Activated CD4-positive, alpha-beta T cell treated with anti-CD3 and anti-CD28 coated beads, Interleukin-2, amount 10 ng/mL, durations not matched to agents 7 days and 5 days (primary cell): ENCODE data around the gene SLC43A1. TPM values are rescaled to one million over a fixed set of nuclear protein-coding genes. Genes with fewer than 3 reads are reported as not detected.
A peak's percentile ranks its signal among the peaks of the same experiment; 100 is the strongest.

Experiments used
- CTCF ChIA-PET: fragments of 350-600 bp; sonication (Branson Sonifier 250); formaldehyde crosslinking; loops from one replicate; lab custom pipeline; 2021; ENCODE audit warnings: antibody characterized with exemption; lab: Charles Lee
- POLR2A ChIA-PET: fragments of 350-600 bp; sonication (Branson Sonifier 250); formaldehyde crosslinking; loops from one replicate; lab custom pipeline; 2021; ENCODE audit warnings: antibody characterized with exemption; lab: Charles Lee
- DNase-seq: peaks from one replicate; pipeline ENCODE4 v3.0.0-alpha.2; 2020
- H3K27ac Mint-ChIP-seq: one replicate; pipeline ENCODE4 v1.8.0; 2021; ENCODE audit warnings: mild to moderate bottlenecking, moderate library complexity, mixed read lengths
- H3K27me3 Mint-ChIP-seq: one replicate; pipeline ENCODE4 v1.8.0; 2021; ENCODE audit warnings: mixed read lengths
- H3K36me3 Mint-ChIP-seq: one replicate; pipeline ENCODE4 v1.8.0; 2021; ENCODE audit warnings: low read depth, mixed read lengths
- H3K4me1 Mint-ChIP-seq: one replicate; pipeline ENCODE4 v1.8.0; 2021; ENCODE audit warnings: mixed read lengths
- H3K4me3 Mint-ChIP-seq: one replicate; pipeline ENCODE4 v1.8.0; 2021; ENCODE audit warnings: mild to moderate bottlenecking, moderate library complexity, mixed read lengths
- H3K9me3 Mint-ChIP-seq: one replicate; pipeline ENCODE4 v1.8.0; 2021; ENCODE audit warnings: mixed read lengths
- total RNA-seq, 2 experiments: library from RNA; stranded (reverse); gene quantifications; one replicate each; pipeline ENCODE4 v1.2.3, GENCODE V29; 2021

The SLC43A1 gene
- total RNA-seq, 2 experiments from 2014 or later = 22.9 to 23.4 TPM

DNA sequence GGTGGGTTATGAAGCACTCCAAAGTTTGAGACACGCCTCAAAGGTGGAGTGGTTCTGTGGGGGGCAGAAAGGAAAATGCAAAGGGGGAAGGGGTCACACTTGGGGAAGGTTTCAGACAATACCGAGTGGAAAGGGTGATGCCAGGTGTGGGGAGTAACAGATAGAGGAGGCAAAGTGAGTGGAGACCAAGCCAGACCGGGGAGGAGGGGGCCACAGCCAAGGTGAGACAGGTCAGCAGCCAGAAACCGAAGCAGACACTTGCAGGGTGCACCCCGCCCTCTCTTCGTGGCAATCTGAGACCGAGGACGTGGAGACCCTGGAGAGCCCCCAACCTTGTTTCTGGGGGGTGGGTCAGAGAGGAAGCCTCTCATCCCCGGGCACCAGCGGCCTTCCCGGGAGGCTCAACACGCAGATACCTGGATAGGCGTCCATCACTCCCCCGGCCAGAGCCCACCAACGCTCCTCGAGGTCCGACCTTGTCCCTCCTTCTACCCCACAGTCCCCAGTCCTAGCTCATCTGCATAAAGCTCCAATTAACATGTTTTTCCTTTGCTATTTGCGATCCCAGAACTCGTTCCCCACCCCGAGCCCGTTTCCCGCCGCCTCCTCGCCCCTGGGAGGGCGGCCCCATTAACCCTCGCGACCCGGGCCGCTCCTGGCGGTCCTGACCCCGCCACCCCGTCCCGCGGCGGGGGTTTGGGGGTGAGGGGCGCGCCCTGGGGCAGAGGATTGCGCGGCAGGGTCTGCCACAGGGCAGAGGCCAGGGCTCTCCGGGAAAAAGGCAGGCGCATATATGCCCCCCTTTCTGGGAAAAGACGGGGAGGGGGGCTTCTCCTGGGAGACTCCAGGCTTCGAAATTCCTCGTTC is 33.4 kb downstream of the SLC43A1 start:
- POLR2A ChIA-PET = no interaction called here
- no peak for DNase-seq
- peaks cover 3% of the 10 kb centered on the region for H3K36me3 Mint-ChIP-seq
- H3K4me3 Mint-ChIP-seq = no peak overlapping the region
- H3K27me3 Mint-ChIP-seq = peaks cover 33% of the 10 kb centered on the region
- no peak overlapping the region for H3K27ac Mint-ChIP-seq
- CTCF ChIA-PET = interaction anchor here (0.6 to 3.0 kb wide), 7 partner anchors 9 to 572 kb away, joined by 3 to 19 read pairs (median 4); no protein-coding TSS in a partner anchor
- H3K9me3 Mint-ChIP-seq = no peaks in the 10 kb centered on the region
- peaks cover 12% of the 10 kb centered on the region for H3K4me1 Mint-ChIP-seq

DNA sequence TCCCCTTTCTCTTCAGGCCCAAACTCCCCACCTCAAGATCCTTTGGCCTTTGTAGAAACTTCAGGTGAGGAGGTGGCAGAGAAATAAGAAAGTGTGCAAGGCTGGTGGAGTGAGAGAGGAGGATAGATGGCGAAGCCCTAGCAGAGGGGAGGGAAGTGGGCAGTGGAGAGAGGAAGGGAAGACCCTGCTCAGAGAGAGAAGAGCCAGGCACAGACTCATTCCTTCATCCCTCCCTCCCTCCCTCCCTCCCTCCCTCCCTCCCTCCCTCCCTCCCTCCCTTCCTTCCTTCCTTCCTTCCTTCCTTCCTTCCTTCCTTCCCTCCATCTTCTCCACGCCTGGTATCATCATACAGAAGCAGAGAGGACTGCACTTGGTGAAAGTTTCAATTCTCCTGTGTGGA is 34.2 kb downstream of the SLC43A1 start:
- CTCF ChIA-PET = interaction anchor here (0.6 to 2.2 kb wide), 4 partner anchors 23 to 571 kb away, joined by 3 to 8 read pairs (median 3); no protein-coding TSS in a partner anchor

DNA sequence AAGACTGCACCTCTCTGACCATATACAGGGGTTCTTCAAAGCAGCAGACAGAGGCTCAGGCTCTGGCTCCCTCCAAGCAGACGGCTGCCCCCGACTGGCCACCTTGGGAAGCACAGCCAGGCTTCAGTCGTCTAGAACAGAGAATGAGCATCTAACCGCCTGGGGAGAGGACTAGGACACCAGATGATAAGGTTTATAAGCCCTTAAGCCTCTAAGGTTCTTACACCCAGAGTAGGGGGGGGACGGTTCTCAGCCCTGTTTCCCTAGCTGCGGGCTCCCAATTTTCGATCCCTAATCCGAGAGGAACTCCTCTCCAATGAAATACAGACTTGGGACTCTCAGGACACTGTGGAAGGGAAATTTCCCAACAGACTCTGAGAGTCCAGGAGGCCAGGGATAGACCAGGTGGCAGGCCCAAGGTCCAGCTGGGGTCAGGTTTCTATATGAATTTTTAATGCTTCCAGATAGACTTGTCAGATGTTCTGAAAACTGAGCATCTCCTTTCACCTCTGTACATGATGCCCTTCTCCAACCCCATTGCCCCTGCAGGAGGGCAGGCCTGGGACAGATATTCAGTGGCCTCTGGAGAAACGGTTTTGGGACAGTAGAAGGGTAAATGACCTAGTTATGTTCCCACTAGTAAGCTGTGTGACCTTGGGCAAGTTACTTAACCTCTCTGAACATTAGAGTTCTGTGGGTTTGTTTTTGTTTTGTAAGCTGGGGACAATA is 34.9 kb downstream of the SLC43A1 start:
- H3K27me3 Mint-ChIP-seq = peaks cover 42% of the 10 kb centered on the region
- POLR2A ChIA-PET = no interaction called here
- no peaks in the 10 kb centered on the region for H3K9me3 Mint-ChIP-seq
- H3K4me3 Mint-ChIP-seq = no peak overlapping the region
- CTCF ChIA-PET = interaction anchor here (0.7 to 1.2 kb wide), 4 partner anchors 23 to 63 kb away, joined by 3 to 4 read pairs (median 3); no protein-coding TSS in a partner anchor
- no peak overlapping the region for H3K27ac Mint-ChIP-seq
- peaks cover 24% of the 10 kb centered on the region for H3K4me1 Mint-ChIP-seq
- H3K36me3 Mint-ChIP-seq = peaks cover 3% of the 10 kb centered on the region
- peak; percentile 80 for DNase-seq

More for the DNA sequence above, 34.2 kb downstream of the SLC43A1 start:
- POLR2A ChIA-PET = no interaction called here
- no peak overlapping the region for H3K4me3 Mint-ChIP-seq
- H3K4me1 Mint-ChIP-seq = peaks cover 16% of the 10 kb centered on the region
- no peak overlapping the region for H3K27ac Mint-ChIP-seq
- H3K27me3 Mint-ChIP-seq = peaks cover 37% of the 10 kb centered on the region
- DNase-seq = no peak
- no peaks in the 10 kb centered on the region for H3K9me3 Mint-ChIP-seq
- H3K36me3 Mint-ChIP-seq = peaks cover 3% of the 10 kb centered on the region

DNA sequence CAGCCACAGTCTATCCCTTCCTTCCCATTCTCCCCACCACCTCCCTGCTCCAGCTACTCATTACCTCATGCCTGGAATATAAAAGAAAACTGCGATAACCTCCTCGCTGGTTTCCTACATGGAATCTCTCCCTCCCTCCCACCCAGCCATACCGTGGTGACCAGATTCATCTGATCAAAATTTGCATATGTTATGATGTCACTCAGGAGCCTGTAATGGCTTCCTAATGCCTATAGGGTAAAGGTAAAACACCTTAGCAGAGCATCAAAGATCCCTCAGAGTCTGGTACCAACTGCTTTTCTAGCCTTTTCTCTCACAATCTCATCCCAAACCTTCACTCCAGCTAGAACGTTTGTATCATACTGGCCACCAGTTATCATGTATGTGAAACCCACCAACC is 35.6 kb downstream of the SLC43A1 start:
- Mint-ChIP-seq H3K4me3 (no peak overlapping the region), H3K36me3 (peaks cover 1% of the 10 kb centered on the region), H3K27me3 (peaks cover 46% of the 10 kb centered on the region), H3K27ac (no peak overlapping the region), H3K4me1 (peaks cover 29% of the 10 kb centered on the region), H3K9me3 (no peaks in the 10 kb centered on the region)
- POLR2A ChIA-PET = no interaction called here
- CTCF ChIA-PET = interaction anchor here (1.0 to 1.2 kb wide), 2 partner anchors 22 to 40 kb away, joined by 3 to 4 read pairs; no protein-coding TSS in a partner anchor
- no peak for DNase-seq

DNA sequence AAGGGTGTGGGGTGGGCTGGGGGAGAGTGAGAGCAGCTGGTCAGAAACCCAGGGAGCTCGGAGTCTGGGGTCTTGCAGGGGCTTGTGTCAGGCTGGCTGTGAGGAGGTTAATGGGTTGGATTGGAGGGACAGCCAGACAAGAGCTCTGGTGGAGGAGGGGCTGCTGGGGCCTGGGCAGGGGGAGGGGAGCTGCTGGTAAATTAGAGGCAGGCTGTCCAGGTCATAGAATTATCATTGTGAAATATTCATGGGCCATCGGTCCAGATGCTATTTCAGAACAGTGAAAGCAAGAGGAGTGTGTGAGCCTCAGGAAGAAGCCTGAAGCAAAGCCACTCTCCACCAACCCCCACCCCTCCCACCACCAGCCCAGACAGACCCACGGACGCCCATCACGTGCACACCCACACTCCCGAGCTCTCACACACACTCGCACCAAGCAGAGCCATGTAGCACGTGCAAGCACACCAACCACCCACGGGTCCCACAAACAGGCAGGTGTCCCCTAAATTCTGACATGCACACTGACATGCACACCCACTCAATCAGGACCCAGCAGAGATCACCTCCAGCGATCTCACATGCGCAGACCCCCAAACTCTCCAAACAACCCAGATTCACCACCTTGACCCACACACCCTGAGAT is 36.4 kb downstream of the SLC43A1 start:
- ChIA-PET POLR2A (no interaction called here), CTCF (interaction anchor here (0.6 to 2.5 kb wide), 6 partner anchors 10 to 162 kb away, joined by 3 to 14 read pairs (median 3); no protein-coding TSS in a partner anchor)
- Mint-ChIP-seq H3K4me1 (peaks cover 36% of the 10 kb centered on the region), H3K9me3 (no peaks in the 10 kb centered on the region), H3K4me3 (no peak overlapping the region), H3K36me3 (no peaks in the 10 kb centered on the region), H3K27me3 (peaks cover 46% of the 10 kb centered on the region), H3K27ac (no peak overlapping the region)
- no peak for DNase-seq

DNA sequence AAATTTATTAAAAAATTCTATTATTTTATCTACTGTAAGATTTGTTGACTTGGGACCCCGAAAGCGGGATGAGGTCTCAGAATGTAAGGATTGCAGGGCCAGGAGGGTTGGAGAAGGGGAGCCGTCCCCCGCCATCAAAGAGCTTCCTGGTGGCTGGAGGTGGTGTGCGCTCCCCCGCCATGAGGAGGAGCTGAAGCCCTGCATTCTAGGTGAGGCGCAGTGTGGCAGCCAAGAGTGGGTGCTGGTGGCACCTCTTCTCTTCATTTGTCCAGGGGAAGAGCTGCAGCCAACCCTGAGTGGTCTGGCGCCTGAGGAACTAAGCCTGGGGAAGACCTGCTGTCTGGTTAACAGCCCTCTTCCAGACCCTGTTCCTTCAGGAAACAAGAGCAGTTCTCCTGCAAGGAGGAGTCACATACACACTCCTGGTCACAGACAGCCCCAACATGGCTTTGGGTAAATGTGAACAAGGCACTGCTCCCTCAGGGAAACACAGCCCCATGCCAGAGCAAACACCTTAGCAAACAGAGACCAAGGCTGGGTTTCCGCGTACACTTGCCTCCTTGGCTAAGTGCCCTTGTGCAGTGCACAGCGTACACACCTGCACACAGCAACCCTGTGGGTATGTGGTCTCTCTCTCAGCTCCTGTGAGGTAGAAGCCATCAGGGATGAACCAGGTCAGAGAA is 37.9 kb downstream of the SLC43A1 start:
- POLR2A ChIA-PET = no interaction called here
- CTCF ChIA-PET = interaction anchor here (0.6 to 2.5 kb wide), 8 partner anchors 11 to 188 kb away, joined by 3 to 14 read pairs (median 4); partner anchors contain the start of gene TIMM10
- no peaks in the 10 kb centered on the region for H3K9me3 Mint-ChIP-seq
- H3K4me3 Mint-ChIP-seq = no peak overlapping the region
- H3K4me1 Mint-ChIP-seq = peaks cover 45% of the 10 kb centered on the region
- no peak for DNase-seq
- no peak overlapping the region for H3K27ac Mint-ChIP-seq
- H3K27me3 Mint-ChIP-seq = peaks cover 43% of the 10 kb centered on the region
- no peaks in the 10 kb centered on the region for H3K36me3 Mint-ChIP-seq

DNA sequence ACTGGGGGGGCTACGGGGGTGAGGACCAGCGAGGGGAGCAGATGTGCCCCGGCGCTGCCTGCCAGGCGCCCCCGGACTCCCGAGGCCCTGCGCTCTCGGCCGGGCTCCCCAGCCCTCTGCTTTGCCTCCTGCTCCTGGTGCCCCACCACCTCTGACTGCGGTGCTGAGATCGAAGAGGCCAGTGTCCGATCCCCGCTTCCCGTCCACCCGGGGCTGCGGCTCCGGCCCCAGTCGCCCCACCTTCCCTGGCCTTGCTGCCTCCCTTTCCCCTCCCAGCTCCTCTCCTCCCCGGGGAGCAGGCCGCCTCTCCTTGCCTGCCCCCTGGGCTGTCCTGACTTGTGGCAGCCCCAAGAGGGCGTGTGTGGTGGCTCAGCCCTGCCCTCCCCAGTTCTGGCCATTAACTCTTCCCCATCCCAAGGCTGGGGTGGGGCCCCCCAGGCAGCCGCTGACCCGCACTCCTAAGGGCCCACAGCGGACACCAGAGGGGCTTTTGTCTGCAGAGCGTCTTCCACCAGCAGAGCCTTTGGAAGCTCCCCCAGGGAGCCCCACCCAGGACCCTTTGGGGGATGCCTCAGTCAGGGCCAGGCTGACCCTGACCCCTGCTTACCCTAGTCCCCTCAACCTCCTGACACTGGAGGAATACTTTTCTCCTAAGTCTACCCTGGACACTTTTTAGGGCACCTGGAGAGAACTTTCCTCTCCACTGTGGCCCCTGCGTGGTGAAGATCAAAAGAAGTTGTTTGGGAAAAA is 38.6 kb downstream of the SLC43A1 start:
- Mint-ChIP-seq H3K4me3 (no peak overlapping the region), H3K36me3 (no peaks in the 10 kb centered on the region), H3K27ac (no peak overlapping the region), H3K4me1 (peaks cover 44% of the 10 kb centered on the region), H3K9me3 (no peaks in the 10 kb centered on the region), H3K27me3 (peaks cover 39% of the 10 kb centered on the region)
- POLR2A ChIA-PET = no interaction called here
- no peak for DNase-seq
- CTCF ChIA-PET = interaction anchor here (0.6 to 2.5 kb wide), 15 partner anchors 9 to 188 kb away, joined by 3 to 14 read pairs (median 3); partner anchors contain the start of genes RTN4RL2, TIMM10 and UBE2L6

DNA sequence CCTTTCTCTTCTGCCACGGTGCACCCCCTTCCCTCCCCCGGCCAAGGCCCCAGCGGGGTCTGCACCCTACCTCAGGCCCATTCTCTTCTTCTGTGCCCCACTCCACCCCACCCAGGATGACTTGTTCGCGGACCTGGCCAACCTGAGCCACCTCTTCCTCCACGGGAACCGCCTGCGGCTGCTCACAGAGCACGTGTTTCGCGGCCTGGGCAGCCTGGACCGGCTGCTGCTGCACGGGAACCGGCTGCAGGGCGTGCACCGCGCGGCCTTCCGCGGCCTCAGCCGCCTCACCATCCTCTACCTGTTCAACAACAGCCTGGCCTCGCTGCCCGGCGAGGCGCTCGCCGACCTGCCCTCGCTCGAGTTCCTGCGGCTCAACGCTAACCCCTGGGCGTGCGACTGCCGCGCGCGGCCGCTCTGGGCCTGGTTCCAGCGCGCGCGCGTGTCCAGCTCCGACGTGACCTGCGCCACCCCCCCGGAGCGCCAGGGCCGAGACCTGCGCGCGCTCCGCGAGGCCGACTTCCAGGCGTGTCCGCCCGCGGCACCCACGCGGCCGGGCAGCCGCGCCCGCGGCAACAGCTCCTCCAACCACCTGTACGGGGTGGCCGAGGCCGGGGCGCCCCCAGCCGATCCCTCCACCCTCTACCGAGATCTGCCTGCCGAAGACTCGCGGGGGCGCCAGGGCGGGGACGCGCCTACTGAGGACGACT is 39.3 kb downstream of the SLC43A1 start:
- ChIA-PET CTCF (interaction anchor here (0.6 to 1.3 kb wide), 8 partner anchors 8 to 130 kb away, joined by 3 to 4 read pairs (median 3); partner anchors contain the start of genes RTN4RL2 and UBE2L6), POLR2A (no interaction called here)
- no peak for DNase-seq
- Mint-ChIP-seq H3K36me3 (no peaks in the 10 kb centered on the region), H3K4me3 (no peak overlapping the region), H3K27ac (peak overlapping the region; percentile 51), H3K9me3 (no peaks in the 10 kb centered on the region), H3K4me1 (peaks cover 40% of the 10 kb centered on the region), H3K27me3 (peaks cover 33% of the 10 kb centered on the region)

DNA sequence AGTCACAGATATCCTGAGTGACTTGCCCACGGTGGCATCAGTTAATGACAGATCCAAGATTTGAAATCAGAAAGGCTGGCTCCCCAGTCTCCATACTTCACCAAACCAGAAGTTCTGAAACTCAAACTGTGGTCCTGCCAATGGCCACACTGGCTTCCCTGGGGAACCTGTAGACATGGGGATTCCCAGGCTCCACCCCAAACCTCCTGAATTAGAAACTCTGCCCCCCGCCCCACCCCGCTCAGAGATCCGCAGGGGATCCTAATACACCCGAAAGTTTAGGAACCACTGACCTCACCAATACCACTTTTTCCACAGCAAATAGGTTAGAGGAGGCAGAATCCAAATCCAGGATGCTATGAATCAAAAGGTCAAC is 39.8 kb downstream of the SLC43A1 start:
- H3K27ac Mint-ChIP-seq = no peak overlapping the region
- POLR2A ChIA-PET = no interaction called here

DNA sequence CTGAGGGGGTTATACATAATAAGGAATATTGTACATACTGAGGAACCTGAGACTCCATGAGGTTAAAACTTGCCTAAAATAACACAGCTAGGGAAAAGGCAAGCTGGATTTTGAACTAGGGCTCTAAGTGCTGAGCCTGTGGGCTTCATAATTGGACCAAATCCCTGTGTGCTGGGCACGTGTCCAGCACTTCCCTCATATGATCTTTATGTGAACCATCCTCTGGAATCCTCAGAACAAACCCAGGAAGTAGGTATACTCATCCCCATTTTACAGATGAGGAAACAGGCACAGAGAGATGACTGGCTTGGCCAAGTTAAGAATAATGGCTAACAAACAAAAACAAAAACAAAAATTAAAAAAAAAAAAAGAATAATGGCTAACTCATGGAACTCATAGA is 40.3 kb downstream of the SLC43A1 start:
- Mint-ChIP-seq H3K27ac (no peak overlapping the region), H3K9me3 (no peaks in the 10 kb centered on the region), H3K4me1 (peaks cover 40% of the 10 kb centered on the region), H3K36me3 (no peaks in the 10 kb centered on the region), H3K27me3 (peaks cover 28% of the 10 kb centered on the region), H3K4me3 (no peak overlapping the region)
- ChIA-PET POLR2A (no interaction called here), CTCF (interaction anchor here (1.1 to 1.2 kb wide), 3 partner anchors 9 to 18 kb away, joined by 3 to 6 read pairs (median 3); no protein-coding TSS in a partner anchor)
- DNase-seq = no peak

More for the DNA sequence above, 39.8 kb downstream of the SLC43A1 start:
- Mint-ChIP-seq H3K36me3 (no peaks in the 10 kb centered on the region), H3K27me3 (peaks cover 28% of the 10 kb centered on the region), H3K4me1 (peaks cover 40% of the 10 kb centered on the region), H3K9me3 (no peaks in the 10 kb centered on the region), H3K4me3 (no peak overlapping the region)
- DNase-seq = no peak
- CTCF ChIA-PET = interaction anchor here (1.0 to 1.2 kb wide), 4 partner anchors 8 to 18 kb away, joined by 3 to 4 read pairs (median 4); no protein-coding TSS in a partner anchor

DNA sequence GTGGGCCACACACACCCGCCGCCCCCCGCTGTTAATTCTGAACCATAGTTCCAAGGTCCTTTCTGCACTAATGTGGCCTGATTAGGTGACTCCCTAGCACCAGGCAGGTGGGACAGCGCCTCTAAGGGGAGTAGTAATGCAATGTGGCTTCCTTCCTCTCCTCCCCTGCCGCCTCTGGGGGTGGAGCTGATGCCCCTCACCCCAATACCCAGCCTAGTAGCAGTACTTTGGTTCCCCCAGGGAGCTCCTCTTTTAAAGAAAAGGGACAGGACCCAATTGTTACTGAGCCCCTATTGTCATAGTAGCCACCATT is 40.7 kb downstream of the SLC43A1 start:
- Mint-ChIP-seq H3K4me1 (peaks cover 40% of the 10 kb centered on the region), H3K27me3 (peaks cover 28% of the 10 kb centered on the region), H3K4me3 (no peak overlapping the region), H3K27ac (no peak overlapping the region), H3K36me3 (no peaks in the 10 kb centered on the region), H3K9me3 (no peaks in the 10 kb centered on the region)
- POLR2A ChIA-PET = no interaction called here
- DNase-seq = no peak
- CTCF ChIA-PET = interaction anchor here (1.1 to 2.5 kb wide), 4 partner anchors 9 to 19 kb away, joined by 3 to 20 read pairs (median 4); no protein-coding TSS in a partner anchor
